ENCODE results near the gene SORCS3.

- TF ChIP-seq, protein P1, sequence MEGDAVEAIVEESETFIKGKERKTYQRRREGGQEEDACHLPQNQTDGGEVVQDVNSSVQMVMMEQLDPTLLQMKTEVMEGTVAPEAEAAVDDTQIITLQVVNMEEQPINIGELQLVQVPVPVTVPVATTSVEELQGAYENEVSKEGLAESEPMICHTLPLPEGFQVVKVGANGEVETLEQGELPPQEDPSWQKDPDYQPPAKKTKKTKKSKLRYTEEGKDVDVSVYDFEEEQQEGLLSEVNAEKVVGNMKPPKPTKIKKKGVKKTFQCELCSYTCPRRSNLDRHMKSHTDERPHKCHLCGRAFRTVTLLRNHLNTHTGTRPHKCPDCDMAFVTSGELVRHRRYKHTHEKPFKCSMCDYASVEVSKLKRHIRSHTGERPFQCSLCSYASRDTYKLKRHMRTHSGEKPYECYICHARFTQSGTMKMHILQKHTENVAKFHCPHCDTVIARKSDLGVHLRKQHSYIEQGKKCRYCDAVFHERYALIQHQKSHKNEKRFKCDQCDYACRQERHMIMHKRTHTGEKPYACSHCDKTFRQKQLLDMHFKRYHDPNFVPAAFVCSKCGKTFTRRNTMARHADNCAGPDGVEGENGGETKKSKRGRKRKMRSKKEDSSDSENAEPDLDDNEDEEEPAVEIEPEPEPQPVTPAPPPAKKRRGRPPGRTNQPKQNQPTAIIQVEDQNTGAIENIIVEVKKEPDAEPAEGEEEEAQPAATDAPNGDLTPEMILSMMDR (IDR thresholded peaks at IDR 0.05), result no peak
- no peak for TF ChIP-seq EZH2 (IDR thresholded peaks at IDR 0.05)
These were observed 91.1 kb downstream of the SORCS3 start for GRCh38 chr10:104732222-104732621.

All from neural progenitor cell (in vitro differentiated cells).